ENCODE results near the gene RBM28. TPM values are rescaled to one million over a fixed set of nuclear protein-coding genes. Genes with fewer than 3 reads are reported as not detected.

RBM28 gene
- total and polyA plus RNA-seq, 7 experiments from 2014 or later: 9.0 to 51.0 (median 32.6) TPM

- Mint-ChIP-seq H3K4me1 (peaks cover 0 to 3% (median 0%) of the 10 kb centered on the region in 7 donors), H3K27ac (no peak overlapping the region), H3K4me3 (no peak overlapping the region), H3K27me3 (peaks cover 38 to 51% (median 39%) of the 10 kb centered on the region in 5 donors), H3K36me3 (peaks cover 0 to 6% (median 0%) of the 10 kb centered on the region in 5 donors), H3K9me3 (no peaks in the 10 kb centered on the region)
- ChIA-PET CTCF (no interaction called here), POLR2A (no interaction called here)
- Histone ChIP-seq H3K9me3 (ENCODE audit: control insufficient read depth in 2 of 3, low read length in 3 of 3) (no peaks in the 10 kb centered on the region), H3K4me1 (ENCODE audit: control insufficient read depth in 2 of 2, insufficient read depth in 2 of 2, low read length in 2 of 2) (no peaks in the 10 kb centered on the region), H3K36me3 (ENCODE audit: control insufficient read depth in 2 of 3, insufficient read depth in 3 of 3, low read length in 3 of 3) (no peaks in the 10 kb centered on the region), H3K4me3 (ENCODE audit: low read length) (no peak overlapping the region), H3K27ac (ENCODE audit: low read depth, low read length) (no peak overlapping the region), H3K27me3 (ENCODE audit: control insufficient read depth in 2 of 2, insufficient read depth in 2 of 2, low read length in 2 of 2) (peaks cover 0 to 3% of the 10 kb centered on the region in 2 donors)
- intact Hi-C loops (cut with micrococcal nuclease): no loop called here
- DNase-seq (no peak), ATAC-seq (no peak)
These were observed 76.1 kb downstream of the RBM28 start for GRCh38 chr7:128267595-128267924.

- Histone ChIP-seq H3K27me3 (ENCODE audit: control insufficient read depth in 2 of 2, insufficient read depth in 2 of 2, low read length in 2 of 2) (peaks cover 0 to 3% of the 10 kb centered on the region in 2 donors), H3K27ac (ENCODE audit: low read depth, low read length) (no peak overlapping the region), H3K4me1 (ENCODE audit: control insufficient read depth in 2 of 2, insufficient read depth in 2 of 2, low read length in 2 of 2) (no peaks in the 10 kb centered on the region), H3K4me3 (ENCODE audit: low read length) (no peak overlapping the region), H3K9me3 (ENCODE audit: control insufficient read depth in 2 of 3, low read length in 3 of 3) (no peaks in the 10 kb centered on the region), H3K36me3 (ENCODE audit: control insufficient read depth in 2 of 3, insufficient read depth in 3 of 3, low read length in 3 of 3) (no peaks in the 10 kb centered on the region)
- no peaks in the 10 kb centered on the region for H3K9me3 Mint-ChIP-seq
- intact Hi-C loops (cut with micrococcal nuclease): no loop called here
- ATAC-seq (no peak), DNase-seq (no peak)
- H3K27ac Mint-ChIP-seq: no peak overlapping the region
- no peak overlapping the region for H3K4me3 Mint-ChIP-seq
- POLR2A ChIA-PET: no interaction called here
- peaks cover 0 to 6% (median 0%) of the 10 kb centered on the region in 5 donors for H3K36me3 Mint-ChIP-seq
- CTCF ChIA-PET: no interaction called here
- peaks cover 33 to 47% (median 35%) of the 10 kb centered on the region in 5 donors for H3K27me3 Mint-ChIP-seq
- peaks cover 0 to 3% (median 0%) of the 10 kb centered on the region in 7 donors for H3K4me1 Mint-ChIP-seq
These were observed 76.7 kb downstream of the RBM28 start for GRCh38 chr7:128266883-128267594.

- peaks cover 0 to 3% (median 0%) of the 10 kb centered on the region in 7 donors for H3K4me1 Mint-ChIP-seq
- H3K36me3 Mint-ChIP-seq: peaks cover 0 to 6% (median 0%) of the 10 kb centered on the region in 5 donors
- CTCF ChIA-PET: no interaction called here
- Histone ChIP-seq H3K27ac (ENCODE audit: low read depth, low read length) (no peak overlapping the region), H3K36me3 (ENCODE audit: control insufficient read depth in 2 of 3, insufficient read depth in 3 of 3, low read length in 3 of 3) (no peaks in the 10 kb centered on the region), H3K9me3 (ENCODE audit: control insufficient read depth in 2 of 3, low read length in 3 of 3) (no peaks in the 10 kb centered on the region), H3K27me3 (ENCODE audit: control insufficient read depth in 2 of 2, insufficient read depth in 2 of 2, low read length in 2 of 2) (peaks cover 0 to 3% of the 10 kb centered on the region in 2 donors), H3K4me3 (ENCODE audit: low read length) (no peak overlapping the region), H3K4me1 (ENCODE audit: control insufficient read depth in 2 of 2, insufficient read depth in 2 of 2, low read length in 2 of 2) (no peaks in the 10 kb centered on the region)
- intact Hi-C loops (cut with micrococcal nuclease): no loop called here
- no peak overlapping the region for H3K4me3 Mint-ChIP-seq
- no peaks in the 10 kb centered on the region for H3K9me3 Mint-ChIP-seq
- DNase-seq (no peak), ATAC-seq (no peak)
- peaks cover 33 to 47% (median 35%) of the 10 kb centered on the region in 5 donors for H3K27me3 Mint-ChIP-seq
- POLR2A ChIA-PET: no interaction called here
- no peak overlapping the region for H3K27ac Mint-ChIP-seq
These were observed 77.2 kb downstream of the RBM28 start for GRCh38 chr7:128266529-128266882.

GRCh38 chr7:128265906-128266300 lies 77.8 kb downstream of the RBM28 start:
- Mint-ChIP-seq H3K9me3 (no peaks in the 10 kb centered on the region), H3K4me1 (no peaks in the 10 kb centered on the region), H3K4me3 (no peak overlapping the region), H3K27ac (no peak overlapping the region), H3K27me3 (peaks cover 28 to 42% (median 31%) of the 10 kb centered on the region in 5 donors), H3K36me3 (peaks cover 0 to 6% (median 0%) of the 10 kb centered on the region in 5 donors)
- H3K4me1 ChIP-seq (ENCODE audit: control insufficient read depth in 2 of 2, insufficient read depth in 2 of 2, low read length in 2 of 2): no peaks in the 10 kb centered on the region
- H3K9me3 ChIP-seq (ENCODE audit: control insufficient read depth in 2 of 3, low read length in 3 of 3): no peaks in the 10 kb centered on the region
- DNase-seq: no peak
- no peak overlapping the region for H3K4me3 ChIP-seq (ENCODE audit: low read length)
- POLR2A ChIA-PET: no interaction called here
- H3K36me3 ChIP-seq (ENCODE audit: control insufficient read depth in 2 of 3, insufficient read depth in 3 of 3, low read length in 3 of 3): no peaks in the 10 kb centered on the region
- no peak overlapping the region for H3K27ac ChIP-seq (ENCODE audit: low read depth, low read length)
- no peak for ATAC-seq
- intact Hi-C loops (cut with micrococcal nuclease): no loop called here
- CTCF ChIA-PET: no interaction called here
- peaks cover 0 to 3% of the 10 kb centered on the region in 2 donors for H3K27me3 ChIP-seq (ENCODE audit: control insufficient read depth in 2 of 2, insufficient read depth in 2 of 2, low read length in 2 of 2)

- ChIA-PET POLR2A (no interaction called here), CTCF (no interaction called here)
- peaks cover 0 to 3% of the 10 kb centered on the region in 2 donors for H3K27me3 ChIP-seq (ENCODE audit: control insufficient read depth in 2 of 2, insufficient read depth in 2 of 2, low read length in 2 of 2)
- H3K4me1 ChIP-seq (ENCODE audit: control insufficient read depth in 2 of 2, insufficient read depth in 2 of 2, low read length in 2 of 2): no peaks in the 10 kb centered on the region
- no peaks in the 10 kb centered on the region for H3K36me3 ChIP-seq (ENCODE audit: control insufficient read depth in 2 of 3, insufficient read depth in 3 of 3, low read length in 3 of 3)
- no peak overlapping the region for H3K4me3 ChIP-seq (ENCODE audit: low read length)
- Mint-ChIP-seq H3K36me3 (peaks cover 0 to 6% (median 0%) of the 10 kb centered on the region in 5 donors), H3K9me3 (no peaks in the 10 kb centered on the region), H3K27ac (no peak overlapping the region), H3K27me3 (peaks cover 27 to 38% (median 31%) of the 10 kb centered on the region in 5 donors), H3K4me3 (no peak overlapping the region), H3K4me1 (no peaks in the 10 kb centered on the region)
- no peaks in the 10 kb centered on the region for H3K9me3 ChIP-seq (ENCODE audit: control insufficient read depth in 2 of 3, low read length in 3 of 3)
- DNase-seq: no peak
- no peak for ATAC-seq
- H3K27ac ChIP-seq (ENCODE audit: low read depth, low read length): no peak overlapping the region
- intact Hi-C loops (cut with micrococcal nuclease): no loop called here
These were observed 78.4 kb downstream of the RBM28 start for GRCh38 chr7:128265156-128265905.

- H3K27ac ChIP-seq (ENCODE audit: low read depth, low read length): no peak overlapping the region
- no peak overlapping the region for H3K4me3 ChIP-seq (ENCODE audit: low read length)
- Mint-ChIP-seq H3K4me3 (no peak overlapping the region), H3K36me3 (peaks cover 0 to 6% (median 0%) of the 10 kb centered on the region in 5 donors), H3K27me3 (peaks cover 22 to 29% (median 27%) of the 10 kb centered on the region in 5 donors), H3K27ac (no peak overlapping the region), H3K9me3 (no peaks in the 10 kb centered on the region), H3K4me1 (peaks cover 0 to under 1% (median 0%) of the 10 kb centered on the region in 7 donors)
- ATAC-seq (no peak), DNase-seq (no peak)
- H3K9me3 ChIP-seq (ENCODE audit: control insufficient read depth in 2 of 3, low read length in 3 of 3): no peaks in the 10 kb centered on the region
- intact Hi-C loops (cut with micrococcal nuclease): no loop called here
- H3K36me3 ChIP-seq (ENCODE audit: control insufficient read depth in 2 of 3, insufficient read depth in 3 of 3, low read length in 3 of 3): no peaks in the 10 kb centered on the region
- H3K27me3 ChIP-seq (ENCODE audit: control insufficient read depth in 2 of 2, insufficient read depth in 2 of 2, low read length in 2 of 2): peaks cover 0 to 3% of the 10 kb centered on the region in 2 donors
- POLR2A ChIA-PET: no interaction called here
- H3K4me1 ChIP-seq (ENCODE audit: control insufficient read depth in 2 of 2, insufficient read depth in 2 of 2, low read length in 2 of 2): no peaks in the 10 kb centered on the region
- CTCF ChIA-PET: no interaction called here
These were observed 79.2 kb downstream of the RBM28 start for GRCh38 chr7:128264477-128264876.

- no peak overlapping the region for H3K4me3 ChIP-seq (ENCODE audit: low read length)
- intact Hi-C loops (cut with micrococcal nuclease): no loop called here
- no peak overlapping the region for H3K27ac Mint-ChIP-seq
- no peaks in the 10 kb centered on the region for H3K4me1 ChIP-seq (ENCODE audit: control insufficient read depth in 2 of 2, insufficient read depth in 2 of 2, low read length in 2 of 2)
- no peak for DNase-seq
- H3K4me1 Mint-ChIP-seq: peaks cover 0 to 1% (median 0%) of the 10 kb centered on the region in 7 donors
- no peaks in the 10 kb centered on the region for H3K36me3 Mint-ChIP-seq
- peaks cover 0 to 3% of the 10 kb centered on the region in 2 donors for H3K27me3 ChIP-seq (ENCODE audit: control insufficient read depth in 2 of 2, insufficient read depth in 2 of 2, low read length in 2 of 2)
- H3K27me3 Mint-ChIP-seq: peaks cover 14 to 18% (median 16%) of the 10 kb centered on the region in 5 donors
- no peaks in the 10 kb centered on the region for H3K9me3 ChIP-seq (ENCODE audit: control insufficient read depth in 2 of 3, low read length in 3 of 3)
- no peak overlapping the region for H3K4me3 Mint-ChIP-seq
- ChIA-PET CTCF (no interaction called here), POLR2A (no interaction called here)
- no peaks in the 10 kb centered on the region for H3K36me3 ChIP-seq (ENCODE audit: control insufficient read depth in 2 of 3, insufficient read depth in 3 of 3, low read length in 3 of 3)
- ATAC-seq: no peak
- H3K27ac ChIP-seq (ENCODE audit: low read depth, low read length): no peak overlapping the region
- H3K9me3 Mint-ChIP-seq: no peaks in the 10 kb centered on the region
These were observed 80.3 kb downstream of the RBM28 start for GRCh38 chr7:128263420-128263819.
